SK-MEL-5 (cell line): ENCODE measurements around the gene OR5H6. TPM values are rescaled to one million over a fixed set of nuclear protein-coding genes. Genes with fewer than 3 reads are reported as not detected.

ENCODE experiments used
- total RNA-seq: library from RNA; depleted of rRNA; stranded (reverse); fragments of >200 nt; shearing (Covaris generic); gene quantifications from 2 replicates; pipeline ENCODE4 v1.2.3, GENCODE V29; 2014; rRNA removed

The OR5H6 gene
- total RNA-seq, 1 experiment from 2014 or later, result not detected

Other genes with a start within 250 kb of the OR5H6 start
- gene GABRR3, start 228.9 kb upstream of the OR5H6 start, total RNA-seq, result not detected in 2 replicates
- gene OR5AC2, start 177.1 kb upstream of the OR5H6 start, total RNA-seq, result not detected in 2 replicates
- not detected in 2 replicates for gene OR5H1, start 133.5 kb upstream of the OR5H6 start, total RNA-seq
- gene OR5H14, start 116.8 kb upstream of the OR5H6 start, total RNA-seq, result not detected in 2 replicates
- not detected in 2 replicates for gene OR5H15, start 97.5 kb upstream of the OR5H6 start, total RNA-seq
- gene OR5H2, start 18.3 kb downstream of the OR5H6 start, total RNA-seq, result not detected in 2 replicates
- not detected in 2 replicates for gene OR5K4, start 89.6 kb downstream of the OR5H6 start, total RNA-seq
- not detected in 2 replicates for gene OR5K3, start 126.4 kb downstream of the OR5H6 start, total RNA-seq
- gene OR5K1, start 199.0 kb downstream of the OR5H6 start, total RNA-seq, result not detected in 2 replicates
- not detected in 2 replicates for gene OR5K2, start 233.4 kb downstream of the OR5H6 start, total RNA-seq